Kidney (tissue), 14 donors: ENCODE results near the gene DQX1. TPM values are rescaled to one million over a fixed set of nuclear protein-coding genes. Genes with fewer than 3 reads are reported as not detected.

ENCODE experiments used
- DNase-seq, 5 donors: peaks; one replicate each; pipeline ENCODE4 v3.0.0-alpha.2; 2013 to 2020
- FAIRE-seq: peaks from 2 replicates; lab custom pipeline; 2012; peaks lifted over from hg19 to GRCh38; lab: Jason Lieb, UNC
- H3K27ac ChIP-seq, 2 donors: one replicate each; pipeline ENCODE4 v1.7.0; 2013; ENCODE audit warnings: low read depth in 2 of 2, low read length in 2 of 2, inconsistent platforms in 1 of 2
- H3K27me3 ChIP-seq: one replicate; pipeline ENCODE4 v1.7.1; 2013; ENCODE audit warnings: low read length, inconsistent platforms; ENCODE audit not compliant: control insufficient read depth, insufficient read depth
- H3K36me3 ChIP-seq, 3 donors: one replicate each; pipeline versions ENCODE4 v1.7.0 to v1.7.1; 2013; ENCODE audit warnings: low read length in 3 of 3, control low read depth in 1 of 3, inconsistent platforms in 1 of 3; ENCODE audit not compliant: insufficient read depth in 3 of 3, control insufficient read depth in 2 of 3
- H3K4me1 ChIP-seq, 3 donors: one replicate each; pipeline versions ENCODE4 v1.7.0 to v1.7.1; 2013; ENCODE audit warnings: low read length in 3 of 3, inconsistent platforms in 1 of 3, low read depth in 1 of 3; ENCODE audit not compliant: control insufficient read depth in 2 of 3, insufficient read depth in 2 of 3
- H3K4me3 ChIP-seq, 3 donors: one replicate each; pipeline versions ENCODE4 v1.7.0 to v1.8.1; 2013; ENCODE audit warnings: low read length in 3 of 3, control low read depth in 1 of 3, inconsistent platforms in 1 of 3
- H3K9ac ChIP-seq, 3 donors: one replicate each; pipeline versions ENCODE4 v1.7.0 to v1.7.1; 2013; ENCODE audit warnings: low read length in 3 of 3, control low read depth in 1 of 3, inconsistent platforms in 1 of 3
- H3K9me3 ChIP-seq, 3 donors: one replicate each; pipeline versions ENCODE4 v1.7.0 to v1.7.1; 2013; ENCODE audit warnings: low read length in 3 of 3, control low read depth in 1 of 3, inconsistent platforms in 1 of 3; ENCODE audit not compliant: control insufficient read depth in 2 of 3, insufficient read depth in 1 of 3
- intact Hi-C: fragments of 100-400 bp; cut with DNase I; formaldehyde crosslinking; loops from one replicate; pipeline ENCODE4 v1.11.1; 2022
- polyA plus RNA-seq: library from polyadenylated mRNA; stranded (reverse); fragments of 350-450 nt; fragmentation: Illumina TruSeq; extraction: RNeasy Lipid Tissue Mini Kit (QIAGEN cat#74804); gene quantifications from one replicate; pipeline ENCODE4 v1.2.3, GENCODE V29; 2014; ENCODE audit warnings: low read depth, low replicate concordance; ENCODE audit not compliant: insufficient read depth
- total RNA-seq: library from RNA; stranded (reverse); fragmentation: NEBNext Ultra II Directional; extraction: Animal tissue kit (Norgen Biotek cat#: 25700); gene quantifications from one replicate; pipeline ENCODE4 v1.2.1, GENCODE V29; 2021
- TF ChIP-seq, protein P1 (sequence below): IDR thresholded peaks from 3 replicates; pipeline ENCODE4 v1.5.1; 2012; ENCODE audit warnings: mild to moderate bottlenecking, moderate library complexity, borderline replicate concordance; ENCODE audit not compliant: insufficient read depth; ENCODE audit errors: extremely low read depth
- donor health status: control.
- donor health status: control.
- donor health status: control.
- donor health status: control.
- donor health status: control.
- donor health status: DM: yes; HTN: yes; CAD: no.
- donor health status: Normal renal cell carcinoma (clear cell type).

The DQX1 gene
- total and polyA plus RNA-seq, 2 donors from 2014 or later = not detected

DNA sequence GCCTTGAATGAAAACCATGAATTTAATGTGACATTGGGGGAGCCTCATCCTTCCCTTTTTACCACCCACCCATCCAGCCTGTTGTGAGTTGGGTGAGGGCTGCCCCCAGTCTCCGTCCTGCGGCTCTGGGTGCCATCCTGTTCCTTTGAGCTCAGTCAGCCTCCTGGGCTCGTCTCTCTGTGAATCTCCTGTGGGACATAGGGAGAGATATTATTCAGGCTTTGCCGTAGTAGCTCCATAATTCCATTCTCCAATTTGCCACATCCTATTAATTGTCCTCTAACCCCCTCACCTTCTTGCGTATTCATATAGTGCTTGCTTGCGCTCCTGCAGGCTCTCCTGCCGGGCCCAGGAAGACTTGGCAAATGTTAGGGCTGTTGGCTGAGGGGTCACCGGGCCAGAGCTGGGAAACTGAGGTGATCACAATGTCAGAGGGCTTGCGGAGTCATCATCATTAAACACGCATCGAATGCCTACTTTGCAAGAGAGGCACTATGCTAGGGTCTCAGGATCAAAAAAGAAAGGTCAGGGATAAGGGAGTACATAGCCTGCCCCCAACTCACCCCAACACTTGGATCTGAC is 709 bp upstream of the DQX1 start:
- TF ChIP-seq, protein P1, sequence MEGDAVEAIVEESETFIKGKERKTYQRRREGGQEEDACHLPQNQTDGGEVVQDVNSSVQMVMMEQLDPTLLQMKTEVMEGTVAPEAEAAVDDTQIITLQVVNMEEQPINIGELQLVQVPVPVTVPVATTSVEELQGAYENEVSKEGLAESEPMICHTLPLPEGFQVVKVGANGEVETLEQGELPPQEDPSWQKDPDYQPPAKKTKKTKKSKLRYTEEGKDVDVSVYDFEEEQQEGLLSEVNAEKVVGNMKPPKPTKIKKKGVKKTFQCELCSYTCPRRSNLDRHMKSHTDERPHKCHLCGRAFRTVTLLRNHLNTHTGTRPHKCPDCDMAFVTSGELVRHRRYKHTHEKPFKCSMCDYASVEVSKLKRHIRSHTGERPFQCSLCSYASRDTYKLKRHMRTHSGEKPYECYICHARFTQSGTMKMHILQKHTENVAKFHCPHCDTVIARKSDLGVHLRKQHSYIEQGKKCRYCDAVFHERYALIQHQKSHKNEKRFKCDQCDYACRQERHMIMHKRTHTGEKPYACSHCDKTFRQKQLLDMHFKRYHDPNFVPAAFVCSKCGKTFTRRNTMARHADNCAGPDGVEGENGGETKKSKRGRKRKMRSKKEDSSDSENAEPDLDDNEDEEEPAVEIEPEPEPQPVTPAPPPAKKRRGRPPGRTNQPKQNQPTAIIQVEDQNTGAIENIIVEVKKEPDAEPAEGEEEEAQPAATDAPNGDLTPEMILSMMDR = no peak
- H3K4me1 ChIP-seq = peaks cover 4 to 16% (median 7%) of the 10 kb centered on the region in 3 donors

DNA sequence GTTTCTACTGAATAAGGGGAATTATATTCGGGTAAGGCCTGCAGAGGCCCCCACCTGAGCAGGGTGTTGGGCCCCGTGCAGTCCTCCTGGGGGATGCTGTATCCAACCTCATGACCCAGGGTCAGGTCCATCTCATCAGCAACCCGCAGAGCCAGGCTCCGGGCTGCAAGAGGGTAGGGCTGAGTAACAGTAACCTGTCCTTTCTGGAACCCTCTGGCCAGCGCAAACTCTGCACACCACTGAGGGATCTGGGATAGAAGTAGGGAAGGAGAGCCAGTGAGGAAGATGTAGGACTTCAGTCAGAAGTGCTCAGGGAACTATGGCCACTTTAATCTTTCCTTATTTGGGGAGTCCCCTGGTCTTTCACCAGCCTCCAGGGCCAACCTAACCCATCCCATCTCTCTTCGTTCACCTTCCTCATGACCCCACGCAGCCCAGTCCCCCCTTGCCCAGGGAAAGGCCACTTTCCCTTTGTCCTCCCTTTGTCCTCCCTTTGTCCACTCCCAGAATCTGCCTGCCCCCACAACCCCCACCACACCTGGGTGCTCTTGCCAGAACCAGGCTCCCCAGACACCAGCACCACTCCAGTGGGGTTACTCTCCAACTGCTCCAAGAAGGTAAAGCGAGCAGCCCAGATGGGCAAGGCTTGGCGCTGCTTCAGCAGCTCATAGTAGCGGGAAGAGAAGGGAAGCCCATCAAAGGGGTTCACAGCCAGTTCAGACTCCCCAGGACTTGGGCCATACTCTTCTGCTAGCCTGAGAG is 895 bp downstream of the DQX1 start:
- TF ChIP-seq, protein P1 = no peak
- FAIRE-seq (no peak), DNase-seq (peak in 1 of 5 donors; percentile 53)
- Histone ChIP-seq H3K27me3 (no peaks in the 10 kb centered on the region), H3K9ac (no peak overlapping the region), H3K4me3 (no peak overlapping the region), H3K4me1 (peaks cover 0 to 11% (median 4%) of the 10 kb centered on the region in 3 donors), H3K36me3 (peaks cover 0 to 25% (median 15%) of the 10 kb centered on the region in 3 donors), H3K27ac (no peak overlapping the region), H3K9me3 (no peaks in the 10 kb centered on the region)
- intact Hi-C loops = no loop called here

More for the DNA sequence above, 709 bp upstream of the DQX1 start:
- H3K9ac ChIP-seq = no peak overlapping the region
- peaks cover 0 to 25% (median 15%) of the 10 kb centered on the region in 3 donors for H3K36me3 ChIP-seq
- DNase-seq (no peak), FAIRE-seq (no peak)
- no peak overlapping the region for H3K27ac ChIP-seq
- intact Hi-C loops = no loop called here
- no peaks in the 10 kb centered on the region for H3K9me3 ChIP-seq
- no peak overlapping the region for H3K4me3 ChIP-seq
- H3K27me3 ChIP-seq = no peaks in the 10 kb centered on the region

DNA sequence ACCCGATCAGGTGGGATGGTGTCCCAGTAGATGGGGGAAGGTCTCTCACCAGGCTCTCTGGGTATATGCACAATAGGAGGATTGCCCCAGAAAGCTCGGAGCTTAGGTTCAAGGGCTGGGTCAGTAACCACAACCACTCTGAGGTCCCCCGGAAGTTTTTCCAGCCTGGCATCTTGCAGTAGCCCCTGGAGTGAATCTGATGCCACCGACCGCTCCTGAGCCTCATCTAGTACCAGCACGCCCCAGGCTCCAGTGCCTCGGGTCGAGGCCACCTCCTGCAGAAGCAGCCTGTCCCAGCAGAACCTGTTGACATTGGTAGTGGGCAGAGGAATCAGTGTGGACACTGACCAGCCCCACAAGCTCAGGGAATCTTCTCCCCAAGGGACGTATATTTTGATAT is 2.0 kb downstream of the DQX1 start:
- DNase-seq = peak in 1 of 5 donors; percentile 52
- intact Hi-C loops = no loop called here
- Histone ChIP-seq H3K9me3 (no peaks in the 10 kb centered on the region), H3K4me3 (no peak overlapping the region), H3K27ac (no peak overlapping the region), H3K9ac (no peak overlapping the region), H3K27me3 (peaks cover 2% of the 10 kb centered on the region), H3K4me1 (peaks cover 0 to 10% (median 4%) of the 10 kb centered on the region in 3 donors), H3K36me3 (peaks cover 0 to 25% (median 15%) of the 10 kb centered on the region in 3 donors)
- TF ChIP-seq, protein P1 = no peak
- FAIRE-seq = no peak
